Measurements from ENCODE around the gene SCGB1C2.

DNA sequence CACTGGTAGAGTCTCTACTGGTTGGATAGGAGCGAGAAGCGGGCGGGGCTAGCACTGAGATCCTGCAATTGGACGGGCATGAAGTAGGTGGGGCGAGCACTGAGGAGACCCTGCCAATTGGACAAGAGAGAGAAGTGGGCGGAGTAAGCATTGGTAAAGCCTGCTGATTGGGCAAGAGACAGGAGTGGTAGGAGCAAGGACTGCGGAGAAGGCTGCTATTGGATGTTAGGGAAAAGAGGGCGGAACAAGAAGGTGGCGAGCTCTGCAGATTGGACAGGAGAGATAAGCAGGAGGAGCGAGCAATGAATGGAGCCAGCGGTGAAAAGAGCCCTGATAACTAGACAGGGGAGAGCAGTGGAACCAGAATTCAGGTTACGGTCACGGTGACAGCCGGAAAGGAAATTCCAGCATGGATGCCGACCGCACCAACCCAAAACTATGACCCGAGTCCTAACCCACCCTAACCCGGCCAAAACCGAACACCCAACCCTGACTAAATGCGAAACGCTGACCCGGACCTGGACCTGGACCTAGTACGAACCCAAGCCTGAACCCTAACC lies 4.8 kb downstream of the SCGB1C2 start:
- TF ChIP-seq POLR2AphosphoS5 (IDR thresholded peaks at IDR 0.05) (no peak), POLR2A (IDR thresholded peaks at IDR 0.05) (no peak), EP300 (IDR thresholded peaks at IDR 0.05) (no peak)
- TF ChIP-seq, protein P1, sequence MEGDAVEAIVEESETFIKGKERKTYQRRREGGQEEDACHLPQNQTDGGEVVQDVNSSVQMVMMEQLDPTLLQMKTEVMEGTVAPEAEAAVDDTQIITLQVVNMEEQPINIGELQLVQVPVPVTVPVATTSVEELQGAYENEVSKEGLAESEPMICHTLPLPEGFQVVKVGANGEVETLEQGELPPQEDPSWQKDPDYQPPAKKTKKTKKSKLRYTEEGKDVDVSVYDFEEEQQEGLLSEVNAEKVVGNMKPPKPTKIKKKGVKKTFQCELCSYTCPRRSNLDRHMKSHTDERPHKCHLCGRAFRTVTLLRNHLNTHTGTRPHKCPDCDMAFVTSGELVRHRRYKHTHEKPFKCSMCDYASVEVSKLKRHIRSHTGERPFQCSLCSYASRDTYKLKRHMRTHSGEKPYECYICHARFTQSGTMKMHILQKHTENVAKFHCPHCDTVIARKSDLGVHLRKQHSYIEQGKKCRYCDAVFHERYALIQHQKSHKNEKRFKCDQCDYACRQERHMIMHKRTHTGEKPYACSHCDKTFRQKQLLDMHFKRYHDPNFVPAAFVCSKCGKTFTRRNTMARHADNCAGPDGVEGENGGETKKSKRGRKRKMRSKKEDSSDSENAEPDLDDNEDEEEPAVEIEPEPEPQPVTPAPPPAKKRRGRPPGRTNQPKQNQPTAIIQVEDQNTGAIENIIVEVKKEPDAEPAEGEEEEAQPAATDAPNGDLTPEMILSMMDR (IDR thresholded peaks at IDR 0.05), result no peak
